Measurements from ENCODE around the gene CXCR5.

The CXCR5 gene

GRCh38 chr11:118922745-118923627, 39.3 kb downstream of the CXCR5 start:
- DNase-seq (ENCODE audit: low read depth) = no peak
- TF ChIP-seq, protein P1, sequence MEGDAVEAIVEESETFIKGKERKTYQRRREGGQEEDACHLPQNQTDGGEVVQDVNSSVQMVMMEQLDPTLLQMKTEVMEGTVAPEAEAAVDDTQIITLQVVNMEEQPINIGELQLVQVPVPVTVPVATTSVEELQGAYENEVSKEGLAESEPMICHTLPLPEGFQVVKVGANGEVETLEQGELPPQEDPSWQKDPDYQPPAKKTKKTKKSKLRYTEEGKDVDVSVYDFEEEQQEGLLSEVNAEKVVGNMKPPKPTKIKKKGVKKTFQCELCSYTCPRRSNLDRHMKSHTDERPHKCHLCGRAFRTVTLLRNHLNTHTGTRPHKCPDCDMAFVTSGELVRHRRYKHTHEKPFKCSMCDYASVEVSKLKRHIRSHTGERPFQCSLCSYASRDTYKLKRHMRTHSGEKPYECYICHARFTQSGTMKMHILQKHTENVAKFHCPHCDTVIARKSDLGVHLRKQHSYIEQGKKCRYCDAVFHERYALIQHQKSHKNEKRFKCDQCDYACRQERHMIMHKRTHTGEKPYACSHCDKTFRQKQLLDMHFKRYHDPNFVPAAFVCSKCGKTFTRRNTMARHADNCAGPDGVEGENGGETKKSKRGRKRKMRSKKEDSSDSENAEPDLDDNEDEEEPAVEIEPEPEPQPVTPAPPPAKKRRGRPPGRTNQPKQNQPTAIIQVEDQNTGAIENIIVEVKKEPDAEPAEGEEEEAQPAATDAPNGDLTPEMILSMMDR (IDR thresholded peaks at IDR 0.05; ENCODE audit: low read length, missing control alignments) = no peak
- peak overlapping the region; percentile 98 for H3K4me3 ChIP-seq (replicated peaks; ENCODE audit: low read depth, low read length)

- H3K4me3 ChIP-seq (replicated peaks; ENCODE audit: low read depth, low read length) = peak overlapping the region; percentile 98
- no peak for DNase-seq (ENCODE audit: low read depth)
- TF ChIP-seq, protein P1 (IDR thresholded peaks at IDR 0.05; ENCODE audit: low read length, missing control alignments) = no peak
Observed at GRCh38 chr11:118923721-118924587, 40.3 kb downstream of the CXCR5 start.

GRCh38 chr11:118924591-118925585, 41.2 kb downstream of the CXCR5 start:
- DNase-seq (ENCODE audit: low read depth) = no peak
- TF ChIP-seq, protein P1 (IDR thresholded peaks at IDR 0.05; ENCODE audit: low read length, missing control alignments) = no peak
- peak overlapping the region; percentile 98 for H3K4me3 ChIP-seq (replicated peaks; ENCODE audit: low read depth, low read length)

- no peak for DNase-seq (ENCODE audit: low read depth)
- H3K4me3 ChIP-seq (replicated peaks; ENCODE audit: low read depth, low read length) = peak overlapping the region; percentile 77
- TF ChIP-seq, protein P1 (IDR thresholded peaks at IDR 0.05; ENCODE audit: low read length, missing control alignments) = no peak
Observed at GRCh38 chr11:118927554-118928100, 43.9 kb downstream of the CXCR5 start.

GRCh38 chr11:118928101-118928869, 44.6 kb downstream of the CXCR5 start:
- DNase-seq (ENCODE audit: low read depth) = peak; percentile 94
- TF ChIP-seq, protein P1 (IDR thresholded peaks at IDR 0.05; ENCODE audit: low read length, missing control alignments) = peak; percentile 90
- H3K4me3 ChIP-seq (replicated peaks; ENCODE audit: low read depth, low read length) = peak overlapping the region; percentile 77

All from fibroblast of pulmonary artery (primary cell).